ENCODE measurements around the gene ARHGAP22. TPM values are rescaled to one million over a fixed set of nuclear protein-coding genes. Genes with fewer than 3 reads are reported as not detected.

ARHGAP22 gene
- total RNA-seq, 1 donor from 2014 or later: 0.82 TPM

DNA sequence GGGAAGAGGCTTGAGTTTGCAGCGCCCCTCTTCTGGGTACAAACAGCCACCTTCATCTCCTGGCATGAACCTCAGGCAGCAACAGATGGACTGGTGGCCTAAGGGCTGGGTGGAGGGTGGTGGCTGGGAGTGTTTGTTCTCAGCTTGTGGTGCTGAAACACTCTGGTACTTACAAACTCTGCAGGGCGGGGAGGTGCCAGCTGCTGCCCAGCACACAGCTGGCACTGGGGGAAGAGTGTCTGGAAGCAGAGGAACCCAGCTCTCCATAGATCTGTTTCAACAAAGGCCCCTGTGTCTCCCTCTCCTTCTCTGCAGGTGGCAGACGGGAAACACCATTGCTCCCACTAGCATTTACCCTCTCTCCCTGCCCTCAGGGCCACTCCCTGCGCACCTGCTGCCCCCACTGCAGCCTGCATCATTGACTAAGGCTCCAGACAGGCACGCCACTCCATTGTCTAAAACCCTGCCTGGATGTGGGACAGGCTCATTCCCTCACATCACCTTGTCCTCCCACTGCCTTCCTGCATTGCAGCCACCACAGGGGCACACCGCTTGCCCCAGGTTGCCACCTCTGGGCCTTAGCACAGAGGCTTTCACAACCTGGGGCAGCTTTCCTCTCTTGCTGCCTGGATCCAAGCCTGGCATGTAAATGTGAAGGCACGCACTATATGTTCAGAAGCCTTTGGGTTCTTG is 6.5 kb downstream of the ARHGAP22 start:
- no peak overlapping the region for H3K4me3 Mint-ChIP-seq
- ATAC-seq (ENCODE audit: low read depth): no peak
- H3K36me3 Mint-ChIP-seq (ENCODE audit: low read depth): no peaks in the 10 kb centered on the region
- ChIA-PET CTCF (no interaction called here), POLR2A (no interaction called here)
- no peaks in the 10 kb centered on the region for H3K27me3 Mint-ChIP-seq
- H3K27ac Mint-ChIP-seq: no peak overlapping the region
- intact Hi-C loops (cut with micrococcal nuclease): no loop called here
- DNase-seq: no peak
- TF ChIP-seq, protein P1, sequence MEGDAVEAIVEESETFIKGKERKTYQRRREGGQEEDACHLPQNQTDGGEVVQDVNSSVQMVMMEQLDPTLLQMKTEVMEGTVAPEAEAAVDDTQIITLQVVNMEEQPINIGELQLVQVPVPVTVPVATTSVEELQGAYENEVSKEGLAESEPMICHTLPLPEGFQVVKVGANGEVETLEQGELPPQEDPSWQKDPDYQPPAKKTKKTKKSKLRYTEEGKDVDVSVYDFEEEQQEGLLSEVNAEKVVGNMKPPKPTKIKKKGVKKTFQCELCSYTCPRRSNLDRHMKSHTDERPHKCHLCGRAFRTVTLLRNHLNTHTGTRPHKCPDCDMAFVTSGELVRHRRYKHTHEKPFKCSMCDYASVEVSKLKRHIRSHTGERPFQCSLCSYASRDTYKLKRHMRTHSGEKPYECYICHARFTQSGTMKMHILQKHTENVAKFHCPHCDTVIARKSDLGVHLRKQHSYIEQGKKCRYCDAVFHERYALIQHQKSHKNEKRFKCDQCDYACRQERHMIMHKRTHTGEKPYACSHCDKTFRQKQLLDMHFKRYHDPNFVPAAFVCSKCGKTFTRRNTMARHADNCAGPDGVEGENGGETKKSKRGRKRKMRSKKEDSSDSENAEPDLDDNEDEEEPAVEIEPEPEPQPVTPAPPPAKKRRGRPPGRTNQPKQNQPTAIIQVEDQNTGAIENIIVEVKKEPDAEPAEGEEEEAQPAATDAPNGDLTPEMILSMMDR (IDR thresholded peaks at IDR 0.05): no peak
- H3K9me3 Mint-ChIP-seq: no peaks in the 10 kb centered on the region
- peaks cover 5% of the 10 kb centered on the region for H3K4me1 Mint-ChIP-seq

DNA sequence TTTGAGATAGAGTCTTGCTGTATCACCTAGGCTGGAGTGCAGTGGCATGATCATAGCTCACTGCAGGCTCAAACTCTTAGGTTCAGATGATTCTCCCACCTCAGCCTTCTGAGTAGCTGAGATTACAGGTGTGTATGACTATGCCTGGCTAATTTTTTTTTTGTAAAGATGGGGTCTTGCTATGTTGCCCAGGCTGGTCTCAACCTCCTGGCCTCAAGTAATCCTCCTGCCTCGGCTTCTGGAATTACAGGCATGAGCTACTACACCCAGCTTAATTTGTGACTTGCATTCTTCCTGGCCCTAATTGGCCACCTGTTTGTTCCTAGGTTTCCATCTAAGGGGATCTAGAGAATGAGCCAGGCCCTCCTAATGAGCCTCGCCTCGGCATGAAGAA is 9.3 kb downstream of the ARHGAP22 start:
- Mint-ChIP-seq H3K9me3 (no peaks in the 10 kb centered on the region), H3K27me3 (no peaks in the 10 kb centered on the region), H3K27ac (no peak overlapping the region), H3K4me3 (no peak overlapping the region), H3K4me1 (no peaks in the 10 kb centered on the region), H3K36me3 (ENCODE audit: low read depth) (no peaks in the 10 kb centered on the region)
- ChIA-PET CTCF (interaction anchor here (0.6 to 1.4 kb wide), 2 partner anchors 8 to 61 kb away, joined by 3 to 6 read pairs; no protein-coding TSS in a partner anchor), POLR2A (no interaction called here)
- intact Hi-C loops (cut with micrococcal nuclease): no loop called here
- DNase-seq (no peak), ATAC-seq (ENCODE audit: low read depth) (no peak)
- TF ChIP-seq, protein P1 (IDR thresholded peaks at IDR 0.05): no peak

DNA sequence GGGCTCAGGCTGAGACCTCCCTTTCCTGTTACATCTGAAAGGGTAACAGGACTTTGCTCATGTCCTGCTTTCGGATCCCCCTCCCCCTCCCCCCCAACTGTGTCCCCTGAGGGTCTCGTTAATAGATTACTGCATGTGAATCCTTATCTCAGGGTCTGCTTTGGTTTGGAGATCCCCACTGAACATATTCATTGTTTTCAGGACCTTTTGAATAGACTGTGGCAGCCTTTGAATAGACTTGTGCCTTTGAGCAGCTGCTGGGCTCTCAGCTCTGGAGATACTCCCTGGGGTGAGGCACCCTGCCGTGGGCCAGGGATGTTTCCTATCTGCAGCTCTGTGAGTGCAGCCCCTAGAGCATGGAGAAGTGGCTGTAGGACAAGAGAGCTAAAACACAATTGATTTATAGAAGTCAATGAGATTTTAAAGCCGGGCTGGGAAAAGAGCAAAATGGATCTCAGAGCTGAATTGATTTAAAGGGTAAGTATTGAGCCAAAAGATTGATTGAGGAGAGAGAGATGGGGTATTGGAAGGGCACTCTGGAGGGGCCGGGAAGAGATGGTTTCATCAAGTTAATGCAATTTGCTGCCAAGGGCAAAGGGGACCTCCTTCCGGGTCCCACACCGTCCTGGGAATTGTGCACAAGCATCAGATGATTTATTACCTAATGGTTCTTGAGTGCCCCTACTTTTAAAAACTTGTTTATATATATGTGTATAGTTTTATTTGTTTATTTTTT is 9.9 kb downstream of the ARHGAP22 start:
- no peak for ATAC-seq (ENCODE audit: low read depth)
- Mint-ChIP-seq H3K27me3 (no peaks in the 10 kb centered on the region), H3K4me1 (no peaks in the 10 kb centered on the region), H3K36me3 (ENCODE audit: low read depth) (no peaks in the 10 kb centered on the region), H3K4me3 (no peak overlapping the region), H3K27ac (no peak overlapping the region), H3K9me3 (no peaks in the 10 kb centered on the region)
- CTCF ChIA-PET: interaction anchor here (0.6 to 1.4 kb wide), 2 partner anchors 9 to 61 kb away, joined by 3 to 6 read pairs; no protein-coding TSS in a partner anchor
- intact Hi-C loops (cut with micrococcal nuclease): no loop called here
- TF ChIP-seq, protein P1 (IDR thresholded peaks at IDR 0.05): no peak
- no peak for DNase-seq
- POLR2A ChIA-PET: no interaction called here

DNA sequence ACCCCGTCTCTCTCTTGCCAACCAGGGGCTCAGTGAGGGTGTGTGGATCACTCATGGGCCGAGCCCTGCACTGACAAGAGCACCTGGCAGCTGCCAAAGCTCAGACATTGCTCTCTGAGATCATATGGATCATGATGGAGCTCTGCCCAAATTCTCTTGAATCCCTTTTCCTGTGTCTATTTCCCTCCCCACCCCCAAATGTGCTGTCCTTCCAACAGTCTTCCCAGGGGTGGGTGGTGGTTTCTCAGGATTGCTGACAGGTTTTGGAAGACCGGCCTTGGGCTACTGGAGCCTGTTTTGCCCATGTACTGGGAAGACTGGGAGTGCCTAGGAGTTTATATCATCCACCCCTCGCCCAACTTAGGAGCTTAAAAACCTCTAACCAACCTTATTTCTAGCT is 10.5 kb downstream of the ARHGAP22 start:
- Mint-ChIP-seq H3K4me3 (no peak overlapping the region), H3K9me3 (no peaks in the 10 kb centered on the region), H3K27ac (no peak overlapping the region), H3K27me3 (no peaks in the 10 kb centered on the region), H3K4me1 (no peaks in the 10 kb centered on the region), H3K36me3 (ENCODE audit: low read depth) (no peaks in the 10 kb centered on the region)
- ChIA-PET POLR2A (no interaction called here), CTCF (interaction anchor here (0.9 to 1.4 kb wide), 3 partner anchors 40 to 62 kb away, joined by 3 to 6 read pairs (median 3); no protein-coding TSS in a partner anchor)
- no peak for DNase-seq
- TF ChIP-seq, protein P1 (IDR thresholded peaks at IDR 0.05): no peak
- ATAC-seq (ENCODE audit: low read depth): no peak
- intact Hi-C loops (cut with micrococcal nuclease): no loop called here

DNA sequence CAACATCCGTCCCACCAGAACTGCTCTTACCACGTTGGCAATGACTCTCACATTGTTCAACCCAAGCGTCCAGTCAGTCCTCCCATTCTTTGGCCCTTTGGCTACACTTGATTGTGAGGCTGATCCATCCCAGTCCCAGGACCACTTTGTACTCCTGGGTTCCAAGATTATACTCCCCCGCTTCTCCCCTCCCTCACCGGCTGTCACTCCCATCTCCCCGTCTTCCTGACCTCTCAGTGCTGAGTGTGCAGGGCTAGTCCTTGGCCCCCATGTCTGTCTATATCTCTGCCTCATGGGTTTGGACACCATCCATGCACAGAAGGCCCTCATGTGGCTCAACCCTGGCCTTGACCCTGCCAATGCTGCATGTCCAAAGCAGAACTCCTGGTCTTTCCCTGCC is 12.5 kb downstream of the ARHGAP22 start:
- Mint-ChIP-seq H3K27ac (no peak overlapping the region), H3K9me3 (no peaks in the 10 kb centered on the region), H3K27me3 (no peaks in the 10 kb centered on the region), H3K36me3 (ENCODE audit: low read depth) (no peaks in the 10 kb centered on the region), H3K4me3 (no peak overlapping the region), H3K4me1 (no peaks in the 10 kb centered on the region)
- no peak for ATAC-seq (ENCODE audit: low read depth)
- no peak for DNase-seq
- TF ChIP-seq, protein P1 (IDR thresholded peaks at IDR 0.05): no peak
- POLR2A ChIA-PET: interaction anchor here (0.6 kb wide), 1 partner anchor 31 kb away, joined by 3 read pairs; no protein-coding TSS in a partner anchor
- intact Hi-C loops (cut with micrococcal nuclease): no loop called here
- CTCF ChIA-PET: interaction anchor here (1.3 kb wide), 1 partner anchor 15 kb away, joined by 5 read pairs; no protein-coding TSS in a partner anchor

Data from activated B cell treated with CpG ODN at 0.5 μM for 24 hours (primary cell).